ENCODE data around the gene GFPT2.

- TF ChIP-seq SPI1 (IDR thresholded peaks at IDR 0.05; ENCODE audit: borderline replicate concordance, insufficient read depth, low read depth, low read length) = no peak
- TF ChIP-seq, protein P1, sequence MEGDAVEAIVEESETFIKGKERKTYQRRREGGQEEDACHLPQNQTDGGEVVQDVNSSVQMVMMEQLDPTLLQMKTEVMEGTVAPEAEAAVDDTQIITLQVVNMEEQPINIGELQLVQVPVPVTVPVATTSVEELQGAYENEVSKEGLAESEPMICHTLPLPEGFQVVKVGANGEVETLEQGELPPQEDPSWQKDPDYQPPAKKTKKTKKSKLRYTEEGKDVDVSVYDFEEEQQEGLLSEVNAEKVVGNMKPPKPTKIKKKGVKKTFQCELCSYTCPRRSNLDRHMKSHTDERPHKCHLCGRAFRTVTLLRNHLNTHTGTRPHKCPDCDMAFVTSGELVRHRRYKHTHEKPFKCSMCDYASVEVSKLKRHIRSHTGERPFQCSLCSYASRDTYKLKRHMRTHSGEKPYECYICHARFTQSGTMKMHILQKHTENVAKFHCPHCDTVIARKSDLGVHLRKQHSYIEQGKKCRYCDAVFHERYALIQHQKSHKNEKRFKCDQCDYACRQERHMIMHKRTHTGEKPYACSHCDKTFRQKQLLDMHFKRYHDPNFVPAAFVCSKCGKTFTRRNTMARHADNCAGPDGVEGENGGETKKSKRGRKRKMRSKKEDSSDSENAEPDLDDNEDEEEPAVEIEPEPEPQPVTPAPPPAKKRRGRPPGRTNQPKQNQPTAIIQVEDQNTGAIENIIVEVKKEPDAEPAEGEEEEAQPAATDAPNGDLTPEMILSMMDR (IDR thresholded peaks at IDR 0.05 in 2 of 3, conservative IDR thresholded peaks at IDR 0.05 in 1 of 3; ENCODE audit: control insufficient read depth in 2 of 3, extremely low read depth in 1 of 3, insufficient read depth in 1 of 3, low read depth in 3 of 3, low read length in 3 of 3) = no peak
- no peak for TF ChIP-seq SMAD5 (IDR thresholded peaks at IDR 0.05; ENCODE audit: low read depth)
- TF ChIP-seq NFYB (IDR thresholded peaks at IDR 0.05; ENCODE audit: insufficient read depth, low read depth, low read length) = no peak
- no peak for TF ChIP-seq CHD2 (IDR thresholded peaks at IDR 0.05; ENCODE audit: borderline replicate concordance, low read depth, low read length)
- TF ChIP-seq HCFC1 (IDR thresholded peaks at IDR 0.05; ENCODE audit: low read length) = no peak
- no peak for TF ChIP-seq NFYA (IDR thresholded peaks at IDR 0.05; ENCODE audit: borderline replicate concordance, low read depth, low read length)
- TF ChIP-seq FOS (IDR thresholded peaks at IDR 0.05; ENCODE audit: borderline replicate concordance, extremely low read depth, insufficient read length) = no peak
- TF ChIP-seq, protein P2, sequence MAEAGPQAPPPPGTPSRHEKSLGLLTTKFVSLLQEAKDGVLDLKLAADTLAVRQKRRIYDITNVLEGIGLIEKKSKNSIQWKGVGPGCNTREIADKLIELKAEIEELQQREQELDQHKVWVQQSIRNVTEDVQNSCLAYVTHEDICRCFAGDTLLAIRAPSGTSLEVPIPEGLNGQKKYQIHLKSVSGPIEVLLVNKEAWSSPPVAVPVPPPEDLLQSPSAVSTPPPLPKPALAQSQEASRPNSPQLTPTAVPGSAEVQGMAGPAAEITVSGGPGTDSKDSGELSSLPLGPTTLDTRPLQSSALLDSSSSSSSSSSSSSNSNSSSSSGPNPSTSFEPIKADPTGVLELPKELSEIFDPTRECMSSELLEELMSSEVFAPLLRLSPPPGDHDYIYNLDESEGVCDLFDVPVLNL (IDR thresholded peaks at IDR 0.05; ENCODE audit: low read depth, low read length) = no peak
- no peak for TF ChIP-seq NRF1 (conservative IDR thresholded peaks at IDR 0.05; ENCODE audit: low read depth, low read length)
- TF ChIP-seq CBFB (IDR thresholded peaks at IDR 0.05; ENCODE audit: low read depth) = no peak
- no peak for TF ChIP-seq RCOR1 (conservative IDR thresholded peaks at IDR 0.05; ENCODE audit: low read depth, low read length)
- no peak for TF ChIP-seq SIN3A (IDR thresholded peaks at IDR 0.05; ENCODE audit: low read depth, low read length)
Observed at GRCh38 chr5:180358694-180359093, 5.6 kb upstream of the GFPT2 start.

All from GM12878 (cell line).